Lower lobe of right lung (tissue), 2 donors: ENCODE data around the gene NCLN. TPM values are rescaled to one million over a fixed set of nuclear protein-coding genes. Genes with fewer than 3 reads are reported as not detected.
"Not testable (repeated sequence)": the region's sequence is repeated elsewhere in the genome, so short reads cannot be mapped to it uniquely, and the experiment has no call there.

Experiments
- ATAC-seq, 2 donors: fragments of 200-7000 bp; cut with Tn5 transposase; one replicate each; pipeline ENCODE4 v1.9.1; 2020 to 2022; ENCODE audit warnings: mild to moderate bottlenecking in 2 of 2, moderate library complexity in 2 of 2
- DNase-seq: peaks from one replicate; pipeline ENCODE4 v3.0.0-alpha.2; 2020
- H3K27ac ChIP-seq: fragments of 200-600 bp; one replicate; pipeline ENCODE4 v1.8.0; 2022
- H3K27me3 ChIP-seq: fragments of 200-600 bp; one replicate; pipeline ENCODE4 v1.8.0; 2022; ENCODE audit warnings: low read depth
- H3K36me3 ChIP-seq: fragments of 200-600 bp; one replicate; pipeline ENCODE4 v1.8.0; 2022; ENCODE audit warnings: mild to moderate bottlenecking
- H3K4me1 ChIP-seq: fragments of 200-600 bp; one replicate; pipeline ENCODE4 v1.8.0; 2022
- H3K4me3 ChIP-seq: fragments of 200-600 bp; one replicate; pipeline ENCODE4 v1.8.0; 2022; ENCODE audit warnings: mild to moderate bottlenecking
- H3K9me3 ChIP-seq: fragments of 200-600 bp; one replicate; pipeline ENCODE4 v1.8.0; 2022
- CTCF ChIP-seq: fragments of 200-600 bp; IDR thresholded peaks from one replicate; pipeline ENCODE4 v1.8.0; 2022; ENCODE audit warnings: antibody characterized with exemption, mild to moderate bottlenecking
- intact Hi-C: fragments of 100-400 bp; cut with DNase I; formaldehyde crosslinking; loops from one replicate; pipeline ENCODE4 v1.11.0; 2022
- total RNA-seq: library from RNA; stranded (reverse); fragmentation: NEBNext Ultra II Directional; extraction: Animal tissue kit (Norgen Biotek cat#: 25700); gene quantifications from one replicate; pipeline ENCODE4 v1.2.1, GENCODE V29; 2021
- donor health status: DM: no; HTN: yes; CAD: no; lungs with severe emphysema.

The NCLN gene
- total RNA-seq, 1 donor from 2014 or later, result 68.8 TPM

GRCh38 chr19:3231288-3231687, 45.6 kb downstream of the NCLN start:
- H3K36me3 ChIP-seq, result no peaks in the 10 kb centered on the region
- DNase-seq (no peak), ATAC-seq (no peak)
- intact Hi-C loops, result no loop called here
- no peaks in the 10 kb centered on the region for H3K4me1 ChIP-seq
- no peaks in the 10 kb centered on the region for H3K9me3 ChIP-seq
- TF ChIP-seq CTCF, result no peak
- H3K27me3 ChIP-seq, result peaks cover 34% of the 10 kb centered on the region
- H3K4me3 ChIP-seq, result no peak overlapping the region
- no peak overlapping the region for H3K27ac ChIP-seq

- intact Hi-C loops, result no loop called here
- Histone ChIP-seq H3K4me3 (no peak overlapping the region), H3K27me3 (peaks cover 16% of the 10 kb centered on the region), H3K36me3 (no peaks in the 10 kb centered on the region), H3K9me3 (no peaks in the 10 kb centered on the region), H3K4me1 (no peaks in the 10 kb centered on the region), H3K27ac (no peak overlapping the region)
- DNase-seq (no peak), ATAC-seq (no peak)
- TF ChIP-seq CTCF, result no peak
Measured at GRCh38 chr19:3233116-3233515, 47.4 kb downstream of the NCLN start.

DNA sequence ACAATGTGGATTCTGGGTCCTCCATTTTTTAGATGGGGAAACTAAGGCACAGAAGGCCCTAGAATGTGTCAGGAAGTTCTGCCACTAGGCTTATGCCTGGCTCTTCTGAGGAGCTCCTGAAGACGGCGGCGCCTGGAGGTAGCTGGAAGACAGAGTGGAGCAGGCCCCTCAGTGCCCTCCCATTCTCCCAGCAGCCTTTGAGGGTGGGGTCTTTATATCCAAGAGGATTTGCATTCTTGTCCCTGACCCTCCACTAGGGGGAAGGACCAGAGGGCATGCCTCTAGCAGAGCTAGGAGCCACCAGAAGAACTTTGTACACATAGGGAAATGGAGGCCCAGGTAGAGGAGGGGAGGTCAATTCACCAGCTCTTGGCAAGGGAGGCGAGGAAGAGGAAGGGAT, 48.1 kb downstream of the NCLN start:
- no peaks in the 10 kb centered on the region for H3K36me3 ChIP-seq
- no peaks in the 10 kb centered on the region for H3K4me1 ChIP-seq
- no peaks in the 10 kb centered on the region for H3K9me3 ChIP-seq
- peaks cover 12% of the 10 kb centered on the region for H3K27me3 ChIP-seq
- ATAC-seq, result no peak
- DNase-seq, result no peak
- TF ChIP-seq CTCF, result no peak
- no peak overlapping the region for H3K27ac ChIP-seq
- H3K4me3 ChIP-seq, result no peak overlapping the region
- intact Hi-C loops, result no loop called here

DNA sequence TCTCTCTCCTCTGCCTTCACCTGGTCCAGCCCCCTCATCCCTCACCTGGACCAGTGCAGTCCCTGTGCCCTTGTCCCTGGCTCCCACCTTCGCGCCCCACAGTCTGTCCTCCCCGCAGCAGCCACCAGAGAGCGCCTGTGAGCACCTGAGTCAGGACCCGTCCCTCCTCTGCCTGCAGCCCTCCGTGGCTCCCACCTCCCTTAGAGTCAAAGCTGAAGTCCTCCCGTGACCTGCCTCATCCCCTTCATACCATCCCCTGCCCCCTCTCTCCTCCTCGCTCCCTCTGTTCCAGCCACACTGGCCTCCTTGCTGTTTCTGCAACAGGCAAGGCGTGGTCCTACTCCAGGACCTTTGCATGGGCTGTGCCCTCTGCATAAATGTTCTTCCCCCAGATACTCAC, 49.1 kb downstream of the NCLN start:
- Histone ChIP-seq H3K4me3 (no peak overlapping the region), H3K27me3 (peaks cover 5% of the 10 kb centered on the region), H3K27ac (no peak overlapping the region), H3K36me3 (no peaks in the 10 kb centered on the region), H3K9me3 (no peaks in the 10 kb centered on the region), H3K4me1 (no peaks in the 10 kb centered on the region)
- DNase-seq, result no peak
- intact Hi-C loops, result no loop called here
- TF ChIP-seq CTCF, result no peak
- ATAC-seq, result no peak

- H3K27me3 ChIP-seq, ATAC-seq, DNase-seq, H3K9me3 ChIP-seq, H3K36me3 ChIP-seq, H3K4me1 ChIP-seq, intact Hi-C loops, H3K27ac ChIP-seq, H3K4me3 ChIP-seq: not testable (repeated sequence)
Measured at GRCh38 chr19:3235604-3236003, 49.9 kb downstream of the NCLN start.

GRCh38 chr19:3236272-3236671, 50.5 kb downstream of the NCLN start:
- intact Hi-C loops, result no loop called here
- Histone ChIP-seq H3K27me3 (no peaks in the 10 kb centered on the region), H3K36me3 (no peaks in the 10 kb centered on the region)

More at GRCh38 chr19:3236272-3236671, 50.5 kb downstream of the NCLN start:
- Histone ChIP-seq H3K4me1 (no peaks in the 10 kb centered on the region), H3K4me3 (no peak overlapping the region), H3K27ac (no peak overlapping the region), H3K9me3 (no peaks in the 10 kb centered on the region)
- no peak for ATAC-seq
- no peak for DNase-seq
- no peak for TF ChIP-seq CTCF
